ENCODE results near the gene SKAP2.

DNA sequence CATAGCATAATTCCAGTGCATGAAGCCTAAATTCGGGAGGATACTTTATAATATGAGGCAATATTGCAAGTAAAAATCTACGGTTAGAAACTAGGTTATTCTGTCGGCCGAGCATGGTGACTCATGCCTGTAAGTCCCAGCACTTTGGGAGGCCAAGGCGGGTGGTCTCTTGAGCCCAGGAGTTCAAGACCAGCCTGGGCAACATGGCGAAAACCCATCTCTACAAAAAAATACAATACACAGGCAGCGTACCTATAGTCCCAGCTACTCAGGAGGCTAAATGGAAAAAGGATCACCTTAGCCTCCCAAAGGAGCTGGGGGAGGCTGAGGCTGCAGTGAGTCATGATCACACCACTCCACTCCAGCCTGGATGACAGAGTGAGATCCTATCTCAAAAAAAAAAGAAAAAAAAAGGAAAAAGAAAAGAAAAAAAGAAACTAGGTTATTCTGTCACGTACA, 14.2 kb downstream of the SKAP2 start:
- TF ChIP-seq YY1 (IDR thresholded peaks at IDR 0.05; ENCODE audit: insufficient read depth, insufficient read length) (no peak), SUZ12 (IDR thresholded peaks at IDR 0.05; ENCODE audit: extremely low read depth, insufficient read depth, insufficient read length) (no peak), ZNF274 (IDR thresholded peaks at IDR 0.05; ENCODE audit: low read depth, low read length) (no peak)

Data from NT2/D1 (cell line).